Neural cell (in vitro differentiated cells): Measurements from ENCODE around the gene ELP4.

Experiments used
- EP300 ChIP-seq: fragments of 450-650 bp; conservative IDR thresholded peaks from 2 replicates; pipeline ENCODE4 v1.6.1; 2014; ENCODE audit warnings: antibody characterized with exemption, mild to moderate bottlenecking, moderate library complexity; ENCODE audit not compliant: poor library complexity, severe bottlenecking
- EZH2 ChIP-seq: fragments of 200-600, 300-800 bp; shearing (Covaris generic), sonication (generic); IDR thresholded peaks from 2 replicates; pipeline ENCODE4 v1.6.1; 2014; ENCODE audit warnings: antibody characterized with exemption, low read length, borderline replicate concordance, mild to moderate bottlenecking; ENCODE audit not compliant: insufficient read depth, poor library complexity, severe bottlenecking
- POLR2AphosphoS5 ChIP-seq: IDR thresholded peaks from 2 replicates; pipeline ENCODE4 v1.6.1; 2012
- TF ChIP-seq, protein P1 (sequence below): IDR thresholded peaks from 2 replicates; pipeline ENCODE4 v1.6.1; 2012; ENCODE audit warnings: borderline replicate concordance
- TF ChIP-seq, protein P2 (sequence below): fragments of 450-650 bp; IDR thresholded peaks from 2 replicates; pipeline ENCODE4 v1.5.1; 2014; ENCODE audit warnings: antibody characterized with exemption, mild to moderate bottlenecking, moderate library complexity; ENCODE audit not compliant: poor library complexity, severe bottlenecking

DNA sequence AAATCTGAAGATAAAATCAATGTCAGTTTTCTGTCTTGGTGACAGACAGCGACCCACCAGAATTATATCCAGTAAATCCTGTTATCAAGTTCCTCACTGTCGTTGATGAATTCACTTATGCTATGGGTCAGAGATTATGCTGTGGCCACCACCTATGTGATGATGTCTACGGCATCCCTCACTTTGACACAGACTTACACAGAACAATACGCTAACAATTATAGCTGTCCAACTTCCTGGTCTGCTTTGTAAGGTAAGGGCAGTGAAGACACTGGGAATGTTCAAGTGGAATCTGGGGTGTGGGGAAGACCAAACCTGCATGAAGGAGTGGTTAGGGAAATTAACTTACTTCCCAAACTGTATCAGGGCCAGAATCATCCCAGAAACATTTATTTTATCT lies 320.8 kb downstream of the ELP4 start:
- TF ChIP-seq EP300 (no peak), POLR2AphosphoS5 (no peak), EZH2 (no peak)
- TF ChIP-seq, protein P1, sequence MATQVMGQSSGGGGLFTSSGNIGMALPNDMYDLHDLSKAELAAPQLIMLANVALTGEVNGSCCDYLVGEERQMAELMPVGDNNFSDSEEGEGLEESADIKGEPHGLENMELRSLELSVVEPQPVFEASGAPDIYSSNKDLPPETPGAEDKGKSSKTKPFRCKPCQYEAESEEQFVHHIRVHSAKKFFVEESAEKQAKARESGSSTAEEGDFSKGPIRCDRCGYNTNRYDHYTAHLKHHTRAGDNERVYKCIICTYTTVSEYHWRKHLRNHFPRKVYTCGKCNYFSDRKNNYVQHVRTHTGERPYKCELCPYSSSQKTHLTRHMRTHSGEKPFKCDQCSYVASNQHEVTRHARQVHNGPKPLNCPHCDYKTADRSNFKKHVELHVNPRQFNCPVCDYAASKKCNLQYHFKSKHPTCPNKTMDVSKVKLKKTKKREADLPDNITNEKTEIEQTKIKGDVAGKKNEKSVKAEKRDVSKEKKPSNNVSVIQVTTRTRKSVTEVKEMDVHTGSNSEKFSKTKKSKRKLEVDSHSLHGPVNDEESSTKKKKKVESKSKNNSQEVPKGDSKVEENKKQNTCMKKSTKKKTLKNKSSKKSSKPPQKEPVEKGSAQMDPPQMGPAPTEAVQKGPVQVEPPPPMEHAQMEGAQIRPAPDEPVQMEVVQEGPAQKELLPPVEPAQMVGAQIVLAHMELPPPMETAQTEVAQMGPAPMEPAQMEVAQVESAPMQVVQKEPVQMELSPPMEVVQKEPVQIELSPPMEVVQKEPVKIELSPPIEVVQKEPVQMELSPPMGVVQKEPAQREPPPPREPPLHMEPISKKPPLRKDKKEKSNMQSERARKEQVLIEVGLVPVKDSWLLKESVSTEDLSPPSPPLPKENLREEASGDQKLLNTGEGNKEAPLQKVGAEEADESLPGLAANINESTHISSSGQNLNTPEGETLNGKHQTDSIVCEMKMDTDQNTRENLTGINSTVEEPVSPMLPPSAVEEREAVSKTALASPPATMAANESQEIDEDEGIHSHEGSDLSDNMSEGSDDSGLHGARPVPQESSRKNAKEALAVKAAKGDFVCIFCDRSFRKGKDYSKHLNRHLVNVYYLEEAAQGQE = no peak
- TF ChIP-seq, protein P2, sequence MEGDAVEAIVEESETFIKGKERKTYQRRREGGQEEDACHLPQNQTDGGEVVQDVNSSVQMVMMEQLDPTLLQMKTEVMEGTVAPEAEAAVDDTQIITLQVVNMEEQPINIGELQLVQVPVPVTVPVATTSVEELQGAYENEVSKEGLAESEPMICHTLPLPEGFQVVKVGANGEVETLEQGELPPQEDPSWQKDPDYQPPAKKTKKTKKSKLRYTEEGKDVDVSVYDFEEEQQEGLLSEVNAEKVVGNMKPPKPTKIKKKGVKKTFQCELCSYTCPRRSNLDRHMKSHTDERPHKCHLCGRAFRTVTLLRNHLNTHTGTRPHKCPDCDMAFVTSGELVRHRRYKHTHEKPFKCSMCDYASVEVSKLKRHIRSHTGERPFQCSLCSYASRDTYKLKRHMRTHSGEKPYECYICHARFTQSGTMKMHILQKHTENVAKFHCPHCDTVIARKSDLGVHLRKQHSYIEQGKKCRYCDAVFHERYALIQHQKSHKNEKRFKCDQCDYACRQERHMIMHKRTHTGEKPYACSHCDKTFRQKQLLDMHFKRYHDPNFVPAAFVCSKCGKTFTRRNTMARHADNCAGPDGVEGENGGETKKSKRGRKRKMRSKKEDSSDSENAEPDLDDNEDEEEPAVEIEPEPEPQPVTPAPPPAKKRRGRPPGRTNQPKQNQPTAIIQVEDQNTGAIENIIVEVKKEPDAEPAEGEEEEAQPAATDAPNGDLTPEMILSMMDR = no peak
